CD1c-positive myeloid dendritic cell (primary cell): ENCODE results near the gene MROH2B.
"Not testable (repeated sequence)": the region's sequence is repeated elsewhere in the genome, so short reads cannot be mapped to it uniquely, and the experiment has no call there.

Source experiments
- DNase-seq: peaks from one replicate; pipeline ENCODE4 v3.0.0-alpha.2; 2016; ENCODE audit errors: extremely low spot score

MROH2B gene

DNA sequence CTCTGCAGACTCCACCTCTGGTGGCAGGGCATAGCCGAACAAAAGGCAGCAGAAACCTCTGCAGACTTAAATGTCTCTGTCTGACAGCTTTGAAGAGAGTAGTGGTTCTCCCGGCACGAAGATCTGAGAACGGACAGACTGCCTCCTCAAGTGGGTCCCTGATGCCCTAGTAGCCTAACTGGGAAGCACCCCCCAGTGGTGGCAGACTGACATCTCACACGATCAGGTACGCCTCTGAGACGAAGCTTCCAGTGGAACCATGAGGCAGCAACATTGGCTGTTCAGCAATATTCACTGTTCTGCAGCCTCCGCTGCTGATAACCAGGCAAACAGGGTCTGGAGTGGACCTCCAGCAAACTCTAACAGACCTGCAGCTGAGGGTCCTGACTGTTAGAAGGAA is 48.5 kb downstream of the MROH2B start:
- not testable (repeated sequence) for DNase-seq

DNA sequence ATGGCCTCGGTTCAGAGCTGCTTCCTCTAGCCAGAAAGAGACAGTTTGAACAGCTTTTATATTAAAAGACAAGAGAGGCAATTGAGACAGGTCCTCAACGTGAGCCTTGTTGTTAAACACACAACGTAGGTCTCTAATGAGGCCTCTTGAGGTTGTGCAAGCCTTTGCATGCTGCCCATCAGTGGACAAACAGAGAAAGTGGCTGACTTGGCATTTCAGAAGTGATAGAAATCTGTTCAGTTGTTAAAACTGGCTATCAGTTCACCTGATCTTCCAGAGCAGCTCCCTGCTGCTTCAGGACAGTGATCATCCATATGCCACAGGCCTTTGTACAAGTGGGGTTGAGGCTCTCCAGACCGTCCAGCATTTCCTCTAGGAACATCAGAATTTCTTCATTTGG is 58.8 kb downstream of the MROH2B start:
- DNase-seq = no peak

GRCh38 chr5:41010572-41010971 is 60.6 kb downstream of the MROH2B start:
- no peak for DNase-seq

- DNase-seq = no peak
Measured at GRCh38 chr5:41009232-41009631, 61.9 kb downstream of the MROH2B start.

DNA sequence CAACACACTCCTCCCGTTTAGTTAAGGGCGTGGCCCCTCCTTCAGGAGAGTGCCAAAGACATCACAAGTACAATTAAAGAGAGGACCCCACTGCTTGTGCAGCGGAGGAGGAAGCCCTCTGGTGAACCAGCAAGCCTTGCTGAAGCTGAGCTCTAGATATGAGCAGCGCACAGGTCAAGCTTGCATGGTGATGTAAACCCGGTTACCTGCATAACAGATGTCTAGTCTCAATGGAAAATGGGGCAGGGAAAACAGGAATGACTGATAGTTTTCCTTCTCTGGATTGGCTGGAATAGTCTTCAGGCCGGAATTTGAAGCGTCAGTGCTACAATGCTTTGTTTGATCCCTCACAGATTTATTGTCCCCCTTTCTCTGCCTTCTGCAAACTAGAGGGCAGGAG is 66.2 kb downstream of the MROH2B start:
- no peak for DNase-seq

- DNase-seq = no peak
Measured at GRCh38 chr5:41003670-41004376, 67.3 kb downstream of the MROH2B start.

- no peak for DNase-seq
Measured at GRCh38 chr5:40999966-41000365, 71.2 kb downstream of the MROH2B start.

- DNase-seq = no peak
Measured at GRCh38 chr5:40999142-40999541, 72.0 kb downstream of the MROH2B start.

- no peak for DNase-seq
Measured at GRCh38 chr5:40995801-40996586, 75.1 kb downstream of the MROH2B start.

DNA sequence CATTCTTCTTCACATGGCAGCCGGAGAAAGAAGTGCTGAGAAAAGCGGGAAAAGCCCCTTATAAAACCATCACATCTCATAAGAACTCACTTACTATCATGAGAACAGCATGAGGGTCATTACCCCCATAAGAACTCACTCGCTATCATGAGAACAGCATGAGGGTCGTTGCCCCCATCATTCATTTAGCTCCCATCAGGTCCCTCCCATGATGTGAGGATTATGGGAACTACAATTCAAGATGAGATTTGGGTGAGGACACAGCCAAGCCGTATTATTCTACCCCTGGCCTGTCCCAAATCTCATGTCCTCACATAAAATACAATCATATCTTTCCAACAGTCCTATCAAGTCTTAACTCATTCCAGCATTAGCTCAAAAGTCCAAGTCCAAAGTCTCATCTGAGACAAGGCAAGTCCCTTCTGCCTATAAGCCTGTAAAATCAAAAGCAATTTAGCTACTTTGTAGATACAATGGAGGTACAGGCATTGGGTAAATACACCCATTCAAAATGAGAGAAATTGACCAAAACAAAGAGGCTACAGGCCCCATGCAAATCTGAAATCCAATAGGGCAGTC is 79.1 kb downstream of the MROH2B start:
- no peak for DNase-seq

GRCh38 chr5:40991168-40991980 is 79.8 kb downstream of the MROH2B start:
- DNase-seq = no peak

DNA sequence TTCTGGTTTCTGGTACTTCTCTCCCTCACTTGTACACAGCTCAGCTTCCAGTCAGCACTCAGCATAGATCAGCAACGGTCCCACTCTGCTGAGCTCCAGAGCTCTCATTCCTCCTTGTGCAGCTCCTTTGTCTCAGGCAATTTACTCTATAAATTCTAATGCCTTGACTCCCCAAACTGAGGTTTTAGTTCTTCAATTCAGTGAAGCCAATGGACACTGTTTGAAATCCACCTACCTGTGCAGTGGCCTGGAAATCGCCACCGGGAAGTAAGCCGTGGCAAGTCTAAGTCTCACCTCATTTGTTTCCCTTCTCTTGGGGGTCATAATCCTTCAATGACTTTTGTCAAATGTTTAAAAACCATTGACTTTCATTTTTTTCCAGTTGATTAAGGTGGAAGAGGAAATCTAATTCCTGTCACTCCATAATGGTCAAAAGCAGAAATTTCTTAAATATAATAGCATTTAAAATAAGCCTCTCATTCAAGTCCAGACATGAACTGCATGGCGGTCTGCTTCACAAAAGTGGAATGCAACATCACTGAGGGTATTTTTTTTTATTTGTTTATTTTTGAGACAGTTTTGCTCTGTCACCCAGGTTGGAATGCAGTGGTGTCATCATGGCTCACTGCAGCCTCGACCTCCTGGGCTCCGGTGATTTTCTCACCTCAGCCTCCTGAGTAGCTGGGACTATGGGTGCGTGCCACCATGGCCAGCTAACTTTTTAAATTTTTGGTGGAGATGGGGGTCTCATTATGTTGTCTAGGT is 82.2 kb downstream of the MROH2B start:
- no peak for DNase-seq

DNA sequence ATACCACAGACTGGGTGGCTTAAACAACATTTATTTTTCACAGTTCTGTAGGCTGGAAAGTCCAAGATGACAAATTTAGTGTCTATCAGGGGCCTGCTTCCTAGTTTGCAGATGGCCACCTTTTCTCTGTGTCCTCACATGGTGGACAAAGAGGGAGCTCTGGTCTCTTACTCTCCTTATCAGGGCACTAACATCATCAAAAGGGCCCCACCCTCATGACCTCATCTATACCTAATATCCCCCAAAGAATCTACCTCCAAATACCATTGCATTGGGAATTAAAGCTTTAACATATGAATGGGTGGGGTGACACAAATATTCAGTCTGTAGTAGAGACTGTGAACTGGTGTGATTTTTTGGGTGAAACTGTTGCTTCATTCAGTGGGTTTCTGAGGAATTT is 83.8 kb downstream of the MROH2B start:
- DNase-seq = no peak

- DNase-seq = no peak
Measured at GRCh38 chr5:40986666-40987065, 84.5 kb downstream of the MROH2B start.

DNA sequence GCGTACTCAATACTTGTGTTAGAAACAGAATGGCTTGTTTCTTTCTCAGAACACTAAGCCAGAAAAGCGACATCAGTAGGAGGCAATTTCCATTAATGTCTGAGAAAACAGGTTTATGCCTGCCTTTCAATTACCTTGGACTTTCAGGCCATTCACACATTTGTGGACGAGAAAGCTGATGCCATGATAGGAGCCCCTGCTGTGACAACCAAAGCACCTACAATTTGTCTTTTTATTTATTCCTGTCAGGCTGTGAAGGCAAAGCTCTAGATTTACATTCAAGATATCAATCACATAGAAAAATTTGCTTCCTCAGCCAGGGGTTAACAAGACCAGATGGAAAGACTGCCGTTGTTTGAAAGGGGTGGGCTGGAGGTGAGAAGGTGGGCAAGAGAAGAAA is 85.6 kb downstream of the MROH2B start:
- no peak for DNase-seq

DNA sequence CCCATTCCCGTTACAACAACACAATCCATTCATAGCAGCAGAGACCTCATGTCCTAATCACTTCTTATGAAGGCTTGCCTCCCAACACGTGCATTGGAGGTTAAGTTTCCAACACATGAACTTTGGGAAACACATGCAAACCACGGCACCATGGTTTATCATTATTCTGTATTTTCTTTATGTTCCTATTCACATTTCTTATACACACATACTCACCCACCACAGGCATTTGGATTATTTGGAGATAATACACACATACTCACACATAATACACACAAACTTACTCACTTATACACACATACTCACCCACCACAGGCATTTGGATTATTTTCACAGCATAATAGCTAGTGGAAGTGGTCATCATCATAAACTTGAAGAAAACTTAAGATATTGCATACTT is 86.3 kb downstream of the MROH2B start:
- no peak for DNase-seq

GRCh38 chr5:40983781-40984180 is 87.4 kb downstream of the MROH2B start:
- DNase-seq = no peak

DNA sequence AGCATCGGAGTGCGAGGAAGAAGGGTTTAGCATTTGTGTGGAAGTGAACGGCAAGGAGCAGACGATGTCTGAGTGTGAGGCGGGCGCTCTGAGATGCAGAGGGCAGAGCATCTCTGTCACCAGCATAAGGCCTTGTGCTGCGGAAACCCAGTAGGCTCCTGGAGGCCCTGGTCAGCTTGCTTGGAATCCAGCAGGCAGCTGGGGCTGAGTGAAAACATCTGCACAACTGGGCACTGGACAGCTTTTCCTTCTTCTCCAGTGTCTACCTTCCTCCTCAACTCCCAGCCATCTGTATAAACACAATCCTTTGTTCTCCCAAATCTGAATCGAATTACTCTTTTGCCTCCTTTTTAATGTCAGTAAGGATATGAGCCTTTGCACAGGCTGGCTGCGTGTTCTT is 89.7 kb downstream of the MROH2B start:
- no peak for DNase-seq

GRCh38 chr5:40976836-40977235 is 94.3 kb downstream of the MROH2B start:
- DNase-seq = no peak

GRCh38 chr5:40976041-40976440 is 95.1 kb downstream of the MROH2B start:
- DNase-seq = no peak

- DNase-seq = no peak
Measured at GRCh38 chr5:40973364-40974004, 97.7 kb downstream of the MROH2B start.
